CD4-positive, alpha-beta T cell treated with Interleukin-2 at 100 ng/mL for 4 hours (primary cell): ENCODE results near the gene KCNK7.

ENCODE experiments used
- DNase-seq: peaks from one replicate; pipeline ENCODE4 v3.0.0-alpha.2; 2020; ENCODE audit warnings: low spot score

The KCNK7 gene

GRCh38 chr11:65625628-65626342, 30.2 kb upstream of the KCNK7 start:
- peak; percentile 60 for DNase-seq

GRCh38 chr11:65624931-65625627, 29.5 kb upstream of the KCNK7 start:
- DNase-seq = no peak

- no peak for DNase-seq
These were observed 28.4 kb upstream of the KCNK7 start for GRCh38 chr11:65623852-65624616.

- DNase-seq = no peak
These were observed 27.6 kb upstream of the KCNK7 start for GRCh38 chr11:65623177-65623576.

GRCh38 chr11:65622011-65622410, 26.4 kb upstream of the KCNK7 start:
- DNase-seq = no peak

GRCh38 chr11:65621460-65621859, 25.9 kb upstream of the KCNK7 start:
- no peak for DNase-seq

GRCh38 chr11:65620666-65621065, 25.1 kb upstream of the KCNK7 start:
- no peak for DNase-seq

- DNase-seq = no peak
These were observed 23.8 kb upstream of the KCNK7 start for GRCh38 chr11:65619281-65619928.

GRCh38 chr11:65618763-65619162, 23.2 kb upstream of the KCNK7 start:
- no peak for DNase-seq

GRCh38 chr11:65617990-65618751, 22.6 kb upstream of the KCNK7 start:
- DNase-seq = no peak

- no peak for DNase-seq
These were observed 21.7 kb upstream of the KCNK7 start for GRCh38 chr11:65617136-65617850.

- no peak for DNase-seq
These were observed 21.0 kb upstream of the KCNK7 start for GRCh38 chr11:65616575-65617001.

GRCh38 chr11:65615950-65616574, 20.5 kb upstream of the KCNK7 start:
- DNase-seq = peak; percentile 14

GRCh38 chr11:65615229-65615949, 19.8 kb upstream of the KCNK7 start, which contains the start of gene PCNX3:
Gene PCNX3, plus strand, starts transcription at chr11:65615776. Its CDS starts 536 bp downstream, at chr11:65616312.
- DNase-seq = peak; percentile 100

- no peak for DNase-seq
These were observed 17.7 kb upstream of the KCNK7 start for GRCh38 chr11:65613091-65613928.

- no peak for DNase-seq
These were observed 17.1 kb upstream of the KCNK7 start for GRCh38 chr11:65612691-65613090.

GRCh38 chr11:65611758-65612603, 16.4 kb upstream of the KCNK7 start:
- no peak for DNase-seq
